Vein endothelial cell (primary cell): ENCODE data around the gene ZFTA. TPM values are rescaled to one million over a fixed set of nuclear protein-coding genes. Genes with fewer than 3 reads are reported as not detected.

ENCODE experiments used
- small RNA-seq: library from RNA; depleted of rRNA; stranded (forward); fragments of <200 nt; gene quantifications from one replicate; pipeline ENCODE3, GENCODE V24; 2012
- total RNA-seq: library from RNA; depleted of rRNA; stranded (reverse); fragments of >200 nt; gene quantifications from 2 replicates; pipeline ENCODE4 v1.2.3, GENCODE V29; 2012

The ZFTA gene
- 24.7 and 25.2 TPM in 2 replicates for total RNA-seq

DNA sequence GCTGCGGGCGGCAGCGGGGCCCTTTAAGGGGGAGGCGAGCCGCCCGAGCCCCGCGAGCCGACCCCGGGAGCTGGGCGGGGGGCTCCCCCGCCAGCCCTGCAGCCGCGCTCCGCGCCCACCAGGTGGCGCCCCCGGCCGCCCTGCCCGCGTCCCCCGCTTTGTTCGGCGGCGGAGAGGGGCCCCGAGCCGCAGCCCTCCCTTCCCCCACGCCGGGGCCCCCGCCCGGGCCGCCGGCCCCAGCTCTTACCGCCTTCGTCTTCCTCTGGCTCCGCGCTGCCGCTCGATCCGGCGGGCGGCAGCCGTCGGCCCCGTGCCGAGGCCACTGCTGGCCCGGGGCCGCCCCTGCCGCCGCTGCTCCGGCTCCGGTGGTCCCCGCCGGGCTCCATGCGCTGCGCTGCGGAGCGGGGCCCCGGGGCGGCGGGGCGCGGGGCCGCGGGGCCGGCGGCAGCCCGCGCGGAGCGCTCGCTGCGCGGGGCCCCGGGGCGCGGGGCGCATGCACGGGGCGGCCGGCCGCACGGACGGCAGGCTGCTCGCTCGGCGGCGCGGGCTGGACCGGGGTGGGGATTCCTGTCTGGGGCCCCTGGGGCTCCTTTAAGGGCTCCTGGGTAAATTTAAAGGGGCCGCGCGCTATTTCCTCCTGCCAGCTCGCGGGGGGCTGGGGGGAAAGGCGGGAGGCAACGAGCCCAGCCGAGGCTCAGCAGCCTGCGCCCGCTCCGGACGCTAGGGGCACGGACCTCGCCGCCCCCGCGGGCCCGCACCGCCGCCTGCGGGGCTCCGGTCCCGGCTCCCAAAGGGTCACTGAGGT, at the start of gene ZFTA:
Gene ZFTA (minus strand): TSS at position 539 of the 805 bp plus-strand sequence. CDS start 153 bp downstream, at position 386.

GRCh38 chr11:63813035-63813562, 44.5 kb upstream of the ZFTA start, which contains the start of gene SPINDOC:
Gene SPINDOC, plus strand, starts transcription at chr11:63813456. Its CDS starts 231 bp downstream, at chr11:63813687.

Small RNAs within 50 kb of the gene (small RNA-seq; reads per million reads assigned to genes)
- gene RN7SL596P = not detected

Other genes starting within 250 kb of the ZFTA start
- 0.96 and 1.6 TPM in 2 replicates for gene PLAAT4, start 232.0 kb downstream of the ZFTA start, total RNA-seq
- not detected in 2 replicates for gene PLAAT2, start 205.4 kb downstream of the ZFTA start, total RNA-seq
- 26.1 and 43.1 TPM in 2 replicates for gene PLAAT3, start 154.3 kb downstream of the ZFTA start, total RNA-seq
- gene ATL3, start 97.4 kb downstream of the ZFTA start, total RNA-seq = 143 and 174 TPM in 2 replicates
- 87.1 and 102 TPM in 2 replicates for gene RTN3, start 87.3 kb downstream of the ZFTA start, total RNA-seq
- 27.4 and 28.8 TPM in 2 replicates for gene SPINDOC, start 44.7 kb upstream of the ZFTA start, total RNA-seq
- gene MARK2, start 70.3 kb upstream of the ZFTA start, total RNA-seq = 23.2 and 25.9 TPM in 2 replicates
- gene RCOR2, start 148.4 kb upstream of the ZFTA start, total RNA-seq = 0.29 and 0.98 TPM in 2 replicates
- gene NAA40, start 170.2 kb upstream of the ZFTA start, total RNA-seq = 22.9 and 26.5 TPM in 2 replicates
- gene COX8A, start 205.8 kb upstream of the ZFTA start, total RNA-seq = 226 and 245 TPM in 2 replicates
- 54.1 and 64.0 TPM in 2 replicates for gene OTUB1, start 217.7 kb upstream of the ZFTA start, total RNA-seq